MM.1S (cell line): ENCODE results near the gene GCNT2.

Experiments used
- EZH2 ChIP-seq: fragments of 300-600 bp; sonication (generic); optimal IDR thresholded peaks from 2 replicates; pipeline ENCODE3; 2017; ENCODE audit warnings: low read depth, mild to moderate bottlenecking, antibody characterized with exemption, low read length, mixed read lengths
- EZH2phosphoT487 ChIP-seq: fragments of 300-600 bp; sonication (generic); IDR thresholded peaks from 2 replicates; pipeline ENCODE4 v1.6.1; 2018; ENCODE audit warnings: antibody characterized with exemption, low read length
- TF ChIP-seq, protein P1 (sequence below): fragments of 300-600 bp; sonication (generic); IDR thresholded peaks from 2 replicates; pipeline ENCODE4 v1.5.1; 2016; ENCODE audit warnings: antibody characterized with exemption, low read length, mixed read lengths

DNA sequence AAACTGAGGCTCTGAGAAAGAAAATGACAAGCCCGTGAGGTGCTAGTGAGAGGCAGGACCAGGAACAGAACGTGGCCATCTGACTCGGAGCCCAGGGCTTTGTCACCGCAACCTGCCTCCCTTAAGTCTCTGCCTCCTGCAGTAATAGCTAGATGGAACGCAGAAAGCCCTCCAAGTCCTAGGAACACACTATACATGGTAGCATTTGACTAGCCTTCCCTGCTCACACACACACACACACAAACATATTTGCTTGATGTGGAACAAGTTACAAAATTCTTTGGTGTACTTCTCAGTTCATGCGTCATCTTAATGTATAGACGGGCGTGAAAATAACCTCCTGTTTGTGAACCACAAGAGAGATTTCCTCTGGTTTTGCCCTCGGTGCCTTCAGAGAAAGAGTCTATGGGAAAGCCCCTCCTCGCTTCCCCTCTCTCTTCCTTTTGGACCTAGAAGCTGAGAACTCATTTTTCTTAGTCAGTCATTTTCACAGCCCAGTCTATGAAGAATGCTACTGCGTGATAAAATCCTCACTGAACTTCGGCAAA is 134.4 kb downstream of the GCNT2 start:
- TF ChIP-seq, protein P1, sequence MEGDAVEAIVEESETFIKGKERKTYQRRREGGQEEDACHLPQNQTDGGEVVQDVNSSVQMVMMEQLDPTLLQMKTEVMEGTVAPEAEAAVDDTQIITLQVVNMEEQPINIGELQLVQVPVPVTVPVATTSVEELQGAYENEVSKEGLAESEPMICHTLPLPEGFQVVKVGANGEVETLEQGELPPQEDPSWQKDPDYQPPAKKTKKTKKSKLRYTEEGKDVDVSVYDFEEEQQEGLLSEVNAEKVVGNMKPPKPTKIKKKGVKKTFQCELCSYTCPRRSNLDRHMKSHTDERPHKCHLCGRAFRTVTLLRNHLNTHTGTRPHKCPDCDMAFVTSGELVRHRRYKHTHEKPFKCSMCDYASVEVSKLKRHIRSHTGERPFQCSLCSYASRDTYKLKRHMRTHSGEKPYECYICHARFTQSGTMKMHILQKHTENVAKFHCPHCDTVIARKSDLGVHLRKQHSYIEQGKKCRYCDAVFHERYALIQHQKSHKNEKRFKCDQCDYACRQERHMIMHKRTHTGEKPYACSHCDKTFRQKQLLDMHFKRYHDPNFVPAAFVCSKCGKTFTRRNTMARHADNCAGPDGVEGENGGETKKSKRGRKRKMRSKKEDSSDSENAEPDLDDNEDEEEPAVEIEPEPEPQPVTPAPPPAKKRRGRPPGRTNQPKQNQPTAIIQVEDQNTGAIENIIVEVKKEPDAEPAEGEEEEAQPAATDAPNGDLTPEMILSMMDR, result no peak
- no peak for TF ChIP-seq EZH2
- no peak for TF ChIP-seq EZH2phosphoT487
